Endometrial microvascular endothelial cells (primary cell): ENCODE results near the gene RNASE7. TPM values are rescaled to one million over a fixed set of nuclear protein-coding genes. Genes with fewer than 3 reads are reported as not detected.

ENCODE experiments used
- in situ Hi-C: cut with HindIII; loops from 2 replicates; pipeline ENCODE4 v1.10.0; 2017; ENCODE audit warnings: low sequenced_read_pairs, low pct_unique_long_range_greater_than_20kb; ENCODE audit errors: inconsistent ontology term
- total RNA-seq: library from RNA; depleted of rRNA; stranded (reverse); fragments of >200 nt; gene quantifications from one replicate; pipeline ENCODE4 v1.2.3, GENCODE V29; 2015; ENCODE audit errors: inconsistent ontology term

The RNASE7 gene
- total RNA-seq, 1 donor from 2014 or later = not detected

DNA sequence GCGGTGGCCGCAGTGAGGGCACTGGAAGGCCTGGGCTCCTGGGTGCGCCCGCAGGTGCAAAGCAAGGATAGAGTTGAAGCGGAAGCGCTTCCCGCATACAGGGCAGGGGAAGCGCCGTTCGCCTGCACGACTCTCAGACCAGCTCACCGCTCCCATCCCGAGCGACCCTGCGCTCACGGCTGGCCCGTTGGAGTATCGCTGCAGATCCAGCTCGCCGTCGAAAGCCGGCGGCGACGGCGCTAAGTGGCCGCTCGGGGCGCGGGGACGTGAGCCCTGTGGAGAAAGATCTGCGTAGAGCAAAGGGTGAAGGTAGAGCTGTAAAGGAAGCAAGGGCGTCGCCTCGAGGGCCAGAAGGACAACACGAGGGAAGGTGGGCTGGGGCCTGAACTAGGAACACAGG, 50.9 kb downstream of the RNASE7 start:
- in situ Hi-C loops = no loop called here

Other genes starting within 250 kb of the RNASE7 start
- 168 TPM for gene RNASE1, start 239.5 kb upstream of the RNASE7 start, total RNA-seq
- not detected for gene RNASE3, start 151.0 kb upstream of the RNASE7 start, total RNA-seq
- gene RNASE2, start 86.9 kb upstream of the RNASE7 start, total RNA-seq = not detected
- 57.2 TPM for gene METTL17, start 52.4 kb upstream of the RNASE7 start, total RNA-seq
- not detected for gene SLC39A2, start 43.1 kb upstream of the RNASE7 start, total RNA-seq
- gene NDRG2, start 17.3 kb upstream of the RNASE7 start, total RNA-seq = not detected
- gene TPPP2, start 12.1 kb upstream of the RNASE7 start, total RNA-seq = not detected
- gene RNASE13, start 7.6 kb upstream of the RNASE7 start, total RNA-seq = not detected
- not detected for gene RNASE8, start 15.5 kb downstream of the RNASE7 start, total RNA-seq
- gene ARHGEF40, start 27.9 kb downstream of the RNASE7 start, total RNA-seq = 2.9 TPM
- gene ZNF219, start 56.3 kb downstream of the RNASE7 start, total RNA-seq = 14.3 TPM
- not detected for gene TMEM253, start 58.7 kb downstream of the RNASE7 start, total RNA-seq
- not detected for gene OR5AU1, start 113.7 kb downstream of the RNASE7 start, total RNA-seq
- gene HNRNPC, start 227.1 kb downstream of the RNASE7 start, total RNA-seq = 992 TPM
- not detected for gene RPGRIP1, start 237.7 kb downstream of the RNASE7 start, total RNA-seq